Kidney epithelial cell (primary cell): ENCODE data around the gene ZNF787. TPM values are rescaled to one million over a fixed set of nuclear protein-coding genes. Genes with fewer than 3 reads are reported as not detected.
A peak's percentile ranks its signal among the peaks of the same experiment; 100 is the strongest.

Experiments used
- DNase-seq: peaks from one replicate; pipeline ENCODE4 v3.0.0-alpha.2; 2010; ENCODE audit warnings: low read depth
- H3K27me3 ChIP-seq: 2 replicates; pipeline ENCODE4 v1.6.0; 2011; ENCODE audit warnings: low read length; ENCODE audit not compliant: control insufficient read depth, insufficient read depth
- H3K36me3 ChIP-seq: 2 replicates; pipeline ENCODE4 v1.5.1; 2011; ENCODE audit warnings: low read length; ENCODE audit not compliant: control insufficient read depth, insufficient read depth
- H3K4me3 ChIP-seq: 2 replicates; pipeline ENCODE4 v1.5.1; 2011; ENCODE audit warnings: low read depth, mild to moderate bottlenecking, control low read depth, low read length
- total RNA-seq: library from RNA; depleted of rRNA; stranded (reverse); fragments of >200 nt; gene quantifications from 2 replicates; pipeline ENCODE4 v1.2.3, GENCODE V29; 2015
- TF ChIP-seq, protein P1 (sequence below): IDR thresholded peaks from 2 replicates; pipeline ENCODE4 v1.5.1; 2011; ENCODE audit warnings: mild to moderate bottlenecking, moderate library complexity, low read length, control low read depth, inconsistent platforms; ENCODE audit not compliant: insufficient read depth, poor library complexity, severe bottlenecking

The ZNF787 gene
- total RNA-seq, 1 donor from 2014 or later = 26.6 TPM

- no peaks in the 10 kb centered on the region for H3K36me3 ChIP-seq
- TF ChIP-seq, protein P1, sequence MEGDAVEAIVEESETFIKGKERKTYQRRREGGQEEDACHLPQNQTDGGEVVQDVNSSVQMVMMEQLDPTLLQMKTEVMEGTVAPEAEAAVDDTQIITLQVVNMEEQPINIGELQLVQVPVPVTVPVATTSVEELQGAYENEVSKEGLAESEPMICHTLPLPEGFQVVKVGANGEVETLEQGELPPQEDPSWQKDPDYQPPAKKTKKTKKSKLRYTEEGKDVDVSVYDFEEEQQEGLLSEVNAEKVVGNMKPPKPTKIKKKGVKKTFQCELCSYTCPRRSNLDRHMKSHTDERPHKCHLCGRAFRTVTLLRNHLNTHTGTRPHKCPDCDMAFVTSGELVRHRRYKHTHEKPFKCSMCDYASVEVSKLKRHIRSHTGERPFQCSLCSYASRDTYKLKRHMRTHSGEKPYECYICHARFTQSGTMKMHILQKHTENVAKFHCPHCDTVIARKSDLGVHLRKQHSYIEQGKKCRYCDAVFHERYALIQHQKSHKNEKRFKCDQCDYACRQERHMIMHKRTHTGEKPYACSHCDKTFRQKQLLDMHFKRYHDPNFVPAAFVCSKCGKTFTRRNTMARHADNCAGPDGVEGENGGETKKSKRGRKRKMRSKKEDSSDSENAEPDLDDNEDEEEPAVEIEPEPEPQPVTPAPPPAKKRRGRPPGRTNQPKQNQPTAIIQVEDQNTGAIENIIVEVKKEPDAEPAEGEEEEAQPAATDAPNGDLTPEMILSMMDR = peak; percentile 67
- H3K4me3 ChIP-seq = peak overlapping the region; percentile 29
- peaks cover 3% of the 10 kb centered on the region for H3K27me3 ChIP-seq
- no peak for DNase-seq
These were observed 40.3 kb downstream of the ZNF787 start for GRCh38 chr19:56080669-56081401.

GRCh38 chr19:56079609-56080008 is 41.5 kb downstream of the ZNF787 start:
- Histone ChIP-seq H3K4me3 (no peak overlapping the region), H3K36me3 (no peaks in the 10 kb centered on the region), H3K27me3 (peaks cover 3% of the 10 kb centered on the region)
- TF ChIP-seq, protein P1 = no peak
- DNase-seq = no peak

DNA sequence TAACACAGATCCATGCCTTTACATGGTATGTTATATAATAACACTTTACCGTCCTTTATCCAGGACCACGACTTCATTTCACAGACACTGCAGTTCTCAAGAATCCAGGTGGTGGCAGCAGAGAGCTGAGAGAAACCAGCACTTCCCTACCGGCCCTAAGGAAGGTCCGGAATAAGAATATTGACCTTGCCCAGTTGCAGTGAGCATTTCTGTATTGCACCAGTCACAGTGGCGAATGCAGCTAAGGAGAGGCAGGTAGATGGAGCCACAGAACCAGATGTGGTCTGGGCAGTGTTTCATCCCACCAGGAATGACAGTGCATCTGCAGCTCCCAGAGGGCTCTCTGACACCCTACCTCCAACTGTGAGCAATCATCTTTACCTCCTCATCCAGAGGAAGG is 44.6 kb downstream of the ZNF787 start:
- H3K27me3 ChIP-seq = peaks cover 3% of the 10 kb centered on the region
- no peak for DNase-seq
- H3K36me3 ChIP-seq = no peaks in the 10 kb centered on the region
- TF ChIP-seq, protein P1 = peak; percentile 83
- no peak overlapping the region for H3K4me3 ChIP-seq

- no peak for DNase-seq
- Histone ChIP-seq H3K36me3 (no peaks in the 10 kb centered on the region), H3K27me3 (no peaks in the 10 kb centered on the region), H3K4me3 (no peak overlapping the region)
- TF ChIP-seq, protein P1 = peak; percentile 17
These were observed 49.9 kb downstream of the ZNF787 start for GRCh38 chr19:56071151-56071550.

DNA sequence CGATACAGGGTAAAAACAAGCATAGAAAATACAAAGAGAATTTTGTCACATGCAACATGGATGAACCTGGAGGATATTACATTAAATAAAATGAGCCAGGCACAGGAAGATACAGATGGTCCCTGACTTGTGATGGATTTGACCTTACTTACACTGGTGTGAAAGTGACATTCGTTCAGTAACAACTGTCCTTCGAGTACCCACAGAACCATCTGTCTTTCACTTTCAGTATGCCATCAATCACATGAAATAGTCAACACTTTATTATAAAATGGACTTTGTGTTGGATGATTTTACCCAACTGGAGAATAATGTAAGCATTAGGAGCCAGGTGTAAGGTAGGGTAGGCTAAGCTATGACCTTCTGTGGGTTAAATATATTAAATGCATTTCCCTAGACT is 51.5 kb downstream of the ZNF787 start:
- Histone ChIP-seq H3K27me3 (no peaks in the 10 kb centered on the region), H3K4me3 (no peak overlapping the region), H3K36me3 (no peaks in the 10 kb centered on the region)
- no peak for DNase-seq
- TF ChIP-seq, protein P1 = no peak
